Suppressor macrophage (primary cell): Measurements from ENCODE around the gene CBARP.
A peak's percentile ranks its signal among the peaks of the same experiment; 100 is the strongest.

ENCODE experiments used
- DNase-seq, 4 experiments: peaks; one replicate each; pipeline ENCODE4 v3.0.0-alpha.2; 2020 to 2022

CBARP gene

DNA sequence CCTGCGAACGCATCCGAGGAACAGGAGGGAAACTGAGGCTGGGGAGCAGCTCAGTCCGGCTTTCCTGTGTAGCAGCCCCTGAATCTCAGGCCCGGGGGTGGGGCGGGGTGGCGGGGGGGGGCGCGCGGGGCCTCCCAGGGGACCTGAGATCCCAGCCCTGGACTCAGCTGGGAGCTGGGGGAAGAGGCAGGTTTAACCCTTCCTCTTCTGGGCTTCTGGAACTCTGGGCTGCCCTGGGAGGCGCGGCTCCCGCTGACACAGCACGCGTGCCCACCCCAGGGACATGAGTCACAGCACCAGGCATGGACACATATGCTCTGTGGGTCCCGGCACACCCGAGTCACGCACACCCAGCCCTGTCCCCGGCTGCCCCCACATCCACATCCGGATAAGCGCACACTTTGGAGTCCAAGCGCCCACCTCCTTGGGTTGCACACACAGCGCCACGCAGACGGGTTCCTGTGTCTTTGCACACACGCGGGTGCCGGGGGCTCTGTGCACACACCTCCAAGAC is 27.9 kb upstream of the CBARP start:
- peak; percentile 91 to 96 (median 93) for DNase-seq

DNA sequence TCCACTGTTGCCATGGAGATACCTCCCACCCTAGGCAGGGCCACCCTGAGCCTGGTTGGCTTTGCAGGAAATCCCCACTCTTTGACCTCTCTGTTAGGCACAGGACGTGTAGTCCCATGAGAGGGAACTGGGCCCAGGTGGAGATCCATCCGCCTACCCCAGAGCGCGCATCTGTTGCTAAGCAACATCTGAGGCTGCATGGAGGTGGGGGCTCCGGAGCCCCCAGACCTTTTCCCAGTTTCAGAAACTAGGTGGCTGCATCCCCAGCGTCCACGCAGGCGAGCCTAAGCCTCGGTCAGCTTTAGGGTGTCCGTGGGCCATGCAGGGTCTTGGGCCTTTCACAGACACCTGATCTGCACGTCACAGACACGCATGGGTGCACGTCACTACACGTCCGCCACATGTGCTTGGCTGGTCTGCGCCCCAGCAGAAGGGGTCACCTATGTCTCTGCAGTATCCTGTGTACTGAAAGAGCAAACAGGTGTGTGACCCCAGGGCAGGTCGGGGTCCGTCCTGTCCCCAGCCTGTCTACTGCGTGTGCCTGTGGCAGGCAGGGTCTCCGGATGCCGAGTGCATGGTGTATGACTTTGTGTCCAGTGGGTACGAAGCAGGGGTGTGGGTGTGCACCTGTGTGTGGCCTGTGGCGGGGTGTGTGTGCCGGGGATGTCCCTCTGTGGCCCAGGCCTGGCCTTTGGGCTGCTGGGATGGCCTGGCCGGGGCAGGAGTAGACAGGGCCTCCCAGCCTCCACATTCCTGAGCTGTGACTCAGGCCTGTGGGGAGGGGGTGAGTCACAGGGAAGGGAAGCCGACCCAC is 27.2 kb upstream of the CBARP start:
- DNase-seq: peak; percentile 65 to 78 (median 70)

DNA sequence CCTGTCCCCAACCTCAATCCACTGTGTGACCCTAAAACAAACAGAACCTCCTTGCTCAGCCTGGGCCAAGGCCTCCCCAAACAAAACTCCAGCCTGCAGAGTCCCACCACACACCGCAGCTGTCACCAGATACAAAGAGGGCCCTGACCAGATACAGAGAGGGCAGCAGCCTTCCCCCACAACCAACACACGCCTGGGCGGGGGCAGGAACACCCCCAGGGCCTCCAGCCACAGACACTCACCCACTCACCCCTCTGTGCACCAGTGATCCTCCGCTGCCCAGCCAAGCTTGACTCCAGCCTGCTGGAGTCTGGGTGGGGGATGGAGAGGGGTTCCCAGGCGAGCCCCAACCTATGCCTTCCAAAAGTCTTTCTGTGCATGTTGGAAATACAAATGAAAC is 25.4 kb upstream of the CBARP start:
- DNase-seq: peak in 2 of 4 experiments; percentile 18 to 30

DNA sequence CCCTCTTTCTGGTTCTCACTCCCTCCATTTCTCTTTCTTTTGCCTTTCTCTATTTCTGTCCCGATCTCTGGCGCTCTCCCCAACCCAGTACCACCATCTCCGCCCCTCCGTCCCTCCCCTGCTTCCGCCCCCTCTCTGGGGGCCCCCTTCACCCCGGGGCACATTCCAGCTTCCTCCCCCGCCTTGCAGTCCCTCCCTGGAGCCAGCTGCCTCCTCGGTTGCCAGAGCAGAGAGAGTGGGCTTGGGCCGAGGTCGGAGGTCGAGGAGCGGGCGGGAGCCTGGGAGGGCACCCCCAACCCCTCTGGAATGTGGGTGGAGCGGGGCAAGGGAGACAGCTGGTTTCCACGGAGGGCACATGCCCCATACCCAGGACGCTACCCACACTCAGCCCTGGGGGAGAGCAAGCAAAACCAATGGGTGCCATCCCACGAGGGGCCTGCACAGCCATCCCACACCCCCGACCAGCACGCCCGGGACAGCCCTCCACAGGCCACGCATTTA is 24.9 kb upstream of the CBARP start:
- no peak for DNase-seq

DNA sequence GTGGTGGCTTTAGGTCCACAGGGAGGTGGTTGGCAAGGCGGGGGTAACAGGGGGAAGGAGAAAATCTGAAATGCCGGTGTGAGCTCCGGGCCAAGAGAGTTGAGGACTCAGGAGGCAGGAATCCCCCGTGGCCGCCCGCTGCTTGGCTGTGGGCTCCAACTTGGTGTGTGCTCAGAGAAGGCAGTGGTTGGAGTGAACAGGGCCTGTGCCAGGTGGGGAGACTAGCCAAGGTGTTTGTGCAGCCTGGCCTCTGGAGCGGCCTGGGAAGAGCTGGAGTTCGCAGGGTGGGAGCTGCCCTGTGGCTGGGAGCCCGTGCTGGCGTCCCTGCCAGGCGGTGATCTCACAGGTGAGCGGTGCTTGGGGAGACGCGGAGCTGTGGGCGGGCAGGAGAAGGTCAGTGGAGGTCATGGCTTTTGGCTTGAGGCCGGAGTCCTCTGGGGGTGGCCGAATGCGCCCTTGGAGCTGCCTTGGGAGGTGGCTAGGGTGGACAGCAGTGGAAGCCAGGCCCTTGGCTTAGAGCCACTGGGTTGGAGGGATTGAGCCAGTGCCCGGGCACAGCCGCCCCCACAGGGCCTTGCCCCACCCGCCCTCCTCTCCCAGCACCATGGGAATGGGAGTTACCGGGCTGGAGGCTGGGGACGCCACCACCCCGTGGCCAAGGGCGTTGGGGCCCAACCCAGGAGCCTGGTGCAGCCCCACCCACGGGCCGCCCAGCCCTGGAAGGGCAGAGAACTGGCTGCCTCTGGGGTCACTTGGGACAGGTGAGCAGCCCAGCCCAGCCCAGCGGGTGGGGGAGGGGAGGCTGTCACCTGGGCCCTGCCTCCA is 24.2 kb upstream of the CBARP start:
- DNase-seq: peak; percentile 49 to 64 (median 58)

DNA sequence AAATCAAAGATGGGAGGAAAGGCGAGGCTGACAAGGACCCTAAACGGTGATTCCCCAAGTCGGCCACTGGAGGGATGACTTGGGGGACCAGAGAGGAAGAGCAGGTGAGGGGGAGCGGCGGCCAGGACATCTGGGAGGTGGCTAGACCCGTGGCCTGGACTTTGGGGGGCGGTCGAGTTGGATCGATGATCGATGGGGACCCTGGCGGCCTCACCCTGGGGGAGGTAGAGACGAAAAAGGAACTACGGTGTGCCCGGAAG is 23.7 kb upstream of the CBARP start:
- peak in 1 of 4 experiments; percentile 45 for DNase-seq

DNA sequence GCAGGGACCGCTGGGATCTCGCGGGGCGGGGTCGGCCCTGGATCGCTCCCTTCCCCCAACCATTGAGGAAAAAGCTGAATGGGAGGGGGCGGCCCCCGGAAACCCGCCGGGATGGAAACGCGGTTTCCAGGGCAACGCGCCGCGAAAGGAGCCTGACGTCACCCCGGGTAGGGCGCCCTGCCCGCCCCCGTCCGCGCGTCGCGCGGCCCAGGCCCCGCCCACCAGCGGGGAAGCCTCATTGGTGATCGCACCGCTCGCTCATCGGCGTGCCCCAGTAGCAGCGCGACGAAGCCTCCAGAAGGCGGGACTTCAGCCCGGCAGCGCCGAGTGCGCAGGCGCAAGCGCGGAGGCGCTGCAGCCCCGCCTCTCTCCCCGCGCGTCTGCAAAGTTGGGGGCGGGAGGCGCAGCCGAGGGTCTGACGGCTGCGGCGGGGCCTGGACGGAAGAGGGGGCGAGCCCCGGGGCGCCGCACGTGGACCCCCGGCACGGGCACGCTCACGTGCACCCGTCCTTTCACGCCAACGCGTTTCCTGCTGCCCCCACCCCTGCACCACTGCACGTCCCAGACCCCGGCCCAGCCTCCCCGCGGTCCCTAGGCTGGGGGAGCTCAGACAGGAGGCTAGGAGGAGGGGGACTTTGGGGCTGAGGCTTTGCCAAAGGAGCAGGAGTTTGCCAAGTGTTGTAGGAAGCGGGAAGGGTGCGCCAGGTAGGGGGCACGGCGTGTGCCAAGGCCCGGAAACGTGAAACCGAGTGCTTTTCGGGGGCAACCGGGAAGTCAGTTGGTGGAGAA is 23.1 kb upstream of the CBARP start:
- DNase-seq: peak; percentile 99 to 100 (median 100)

DNA sequence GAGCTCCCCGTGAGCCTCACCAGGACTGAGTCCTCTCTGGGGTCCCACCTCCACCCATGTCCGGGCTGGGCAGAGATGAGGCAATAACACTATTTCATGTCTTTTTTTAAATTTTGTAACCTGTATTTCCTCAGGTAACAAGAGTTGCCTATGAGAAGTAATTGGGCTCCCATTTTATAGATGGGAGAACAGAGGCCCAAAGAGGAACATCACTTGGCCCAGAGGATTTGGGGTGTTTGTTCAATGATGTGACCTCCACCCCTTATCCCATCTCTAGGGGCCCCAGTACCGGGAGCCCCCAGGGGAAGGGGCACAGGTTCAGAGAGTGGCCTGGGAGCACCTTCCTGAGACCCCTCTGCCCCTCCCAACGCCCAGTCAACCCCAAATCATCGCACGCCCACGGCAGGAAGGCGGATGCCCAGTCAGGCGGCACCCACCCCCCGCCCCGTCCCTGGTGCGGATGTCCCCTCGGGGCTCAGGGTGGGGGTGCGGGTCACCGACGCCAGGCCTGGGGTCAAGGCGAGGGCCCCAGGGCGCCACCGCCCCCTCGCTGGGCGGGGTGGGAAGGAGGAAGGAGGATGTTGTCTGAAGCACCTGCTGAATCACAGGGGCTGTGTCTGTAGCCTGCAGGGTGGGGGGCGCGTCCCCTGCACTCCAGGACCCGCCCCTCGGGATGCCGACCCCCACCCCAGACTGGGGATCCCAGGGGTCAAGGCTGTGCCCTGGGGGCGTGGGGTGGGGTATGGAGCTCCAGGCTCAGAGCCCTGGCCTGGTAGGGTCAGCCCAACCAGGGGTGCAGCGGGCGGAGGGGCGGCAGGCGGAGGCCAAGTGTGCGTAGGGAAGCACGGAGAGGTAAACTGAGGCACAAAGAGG is 22.3 kb upstream of the CBARP start:
- peak; percentile 75 to 87 (median 86) for DNase-seq

DNA sequence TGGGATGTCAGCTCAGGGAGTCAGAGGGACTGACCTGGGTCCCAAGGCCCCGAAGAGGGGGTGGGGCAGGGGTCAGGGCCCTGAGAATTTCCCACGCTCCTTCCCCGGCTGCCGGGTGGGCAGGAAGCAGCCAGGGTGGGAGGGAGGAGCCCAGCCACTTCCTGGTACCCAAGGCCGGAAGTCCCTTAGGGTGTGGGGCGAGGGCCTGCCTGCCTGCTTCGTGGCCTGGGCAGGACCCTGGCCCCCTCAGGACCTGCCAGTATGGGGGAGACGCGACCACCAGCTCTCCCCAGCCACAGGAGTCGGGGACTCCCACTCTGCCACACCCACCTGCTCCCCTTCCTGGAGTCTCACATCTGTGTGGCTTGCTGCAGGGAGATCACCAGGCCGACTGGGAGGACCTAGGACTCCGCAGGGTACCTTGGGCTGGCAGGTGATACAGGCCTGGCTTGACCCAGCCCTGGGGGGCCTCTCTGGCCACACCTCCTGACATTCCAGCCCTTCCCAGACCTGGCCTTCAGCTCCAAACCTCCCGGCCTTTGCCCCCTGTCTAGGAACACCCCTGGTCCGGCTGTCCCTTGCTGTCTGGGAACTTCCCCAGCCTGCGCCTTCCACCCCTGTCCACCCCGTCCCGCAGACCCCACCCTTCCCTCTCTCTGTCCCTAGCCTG is 21.5 kb upstream of the CBARP start:
- peak; percentile 79 to 87 (median 82) for DNase-seq

DNA sequence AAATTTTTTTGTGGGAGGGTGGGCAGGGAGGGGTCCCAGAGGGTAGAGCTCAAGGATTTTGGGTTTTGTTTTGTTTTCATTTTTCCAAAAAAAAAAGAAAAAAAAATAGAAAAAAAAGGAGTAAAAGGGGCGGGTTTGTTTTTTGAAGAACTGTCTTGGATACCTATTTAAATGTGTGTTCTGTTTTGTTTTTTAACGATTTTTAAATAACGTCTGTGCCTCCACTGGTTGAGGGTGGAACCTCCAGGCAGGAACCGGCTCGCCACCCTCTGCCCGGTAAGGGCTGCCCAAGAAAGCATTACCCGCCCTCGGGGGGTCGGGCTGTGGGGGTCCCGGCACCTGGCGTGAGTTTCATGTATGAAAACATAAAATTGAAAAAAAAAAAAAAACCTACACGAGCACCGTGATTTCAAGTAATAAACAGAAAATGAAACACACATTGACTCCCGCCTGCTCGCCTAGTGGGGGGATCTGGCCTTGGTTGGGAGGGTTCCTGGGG is 21.0 kb upstream of the CBARP start:
- DNase-seq: peak in 1 of 4 experiments; percentile 35

DNA sequence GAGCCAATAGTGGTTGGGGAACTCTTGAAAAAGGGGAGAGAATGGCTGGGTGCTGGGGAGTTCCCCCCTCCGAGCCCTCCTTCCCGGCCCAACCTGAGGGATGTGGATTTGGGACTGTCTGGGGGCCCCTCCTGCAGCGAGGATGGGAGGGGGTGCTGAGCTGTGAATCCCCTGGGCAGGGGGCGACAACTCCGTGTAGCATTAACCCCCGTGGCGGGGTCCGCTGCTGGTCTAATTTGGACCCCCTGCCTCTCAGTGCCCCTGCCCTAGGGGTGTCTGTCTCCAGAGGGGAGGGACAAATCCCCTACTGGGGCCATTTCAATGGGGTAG is 20.3 kb upstream of the CBARP start:
- DNase-seq: peak in 1 of 4 experiments; percentile 15

DNA sequence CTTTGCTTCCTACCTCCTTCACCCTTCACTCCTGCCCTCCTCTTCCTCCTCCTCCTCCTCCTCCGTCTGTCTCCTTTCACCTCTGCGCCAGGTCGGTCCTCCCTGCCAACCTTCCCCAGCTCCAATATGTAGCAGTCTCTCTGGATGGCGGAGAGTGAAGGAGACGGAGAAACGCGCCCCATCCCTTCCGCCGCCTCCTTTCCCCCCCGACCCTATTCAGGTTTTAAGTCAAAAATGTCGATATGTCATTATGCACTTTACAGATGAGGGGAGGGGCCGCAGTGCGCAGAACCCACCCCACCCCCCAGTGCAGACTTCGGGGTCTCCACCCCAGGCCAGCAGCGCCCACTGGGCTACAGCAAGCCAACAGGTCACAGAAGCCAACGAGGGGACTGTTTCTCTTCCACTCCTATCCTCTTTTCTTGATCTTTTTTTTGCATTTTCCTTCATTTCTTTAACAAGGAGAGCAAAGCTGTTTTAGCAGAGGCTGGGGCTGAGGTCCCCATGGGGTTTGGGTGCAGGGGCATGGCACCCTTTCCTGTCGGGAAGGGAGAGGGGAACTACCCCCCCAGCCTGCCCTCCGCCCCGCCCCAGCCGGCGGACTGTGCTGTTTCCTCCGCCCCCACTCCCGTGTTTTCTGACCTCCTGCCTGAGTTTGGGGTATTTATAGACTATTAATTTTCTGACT is 19.8 kb upstream of the CBARP start:
- peak in 3 of 4 experiments; percentile 31 to 64 (median 51) for DNase-seq

DNA sequence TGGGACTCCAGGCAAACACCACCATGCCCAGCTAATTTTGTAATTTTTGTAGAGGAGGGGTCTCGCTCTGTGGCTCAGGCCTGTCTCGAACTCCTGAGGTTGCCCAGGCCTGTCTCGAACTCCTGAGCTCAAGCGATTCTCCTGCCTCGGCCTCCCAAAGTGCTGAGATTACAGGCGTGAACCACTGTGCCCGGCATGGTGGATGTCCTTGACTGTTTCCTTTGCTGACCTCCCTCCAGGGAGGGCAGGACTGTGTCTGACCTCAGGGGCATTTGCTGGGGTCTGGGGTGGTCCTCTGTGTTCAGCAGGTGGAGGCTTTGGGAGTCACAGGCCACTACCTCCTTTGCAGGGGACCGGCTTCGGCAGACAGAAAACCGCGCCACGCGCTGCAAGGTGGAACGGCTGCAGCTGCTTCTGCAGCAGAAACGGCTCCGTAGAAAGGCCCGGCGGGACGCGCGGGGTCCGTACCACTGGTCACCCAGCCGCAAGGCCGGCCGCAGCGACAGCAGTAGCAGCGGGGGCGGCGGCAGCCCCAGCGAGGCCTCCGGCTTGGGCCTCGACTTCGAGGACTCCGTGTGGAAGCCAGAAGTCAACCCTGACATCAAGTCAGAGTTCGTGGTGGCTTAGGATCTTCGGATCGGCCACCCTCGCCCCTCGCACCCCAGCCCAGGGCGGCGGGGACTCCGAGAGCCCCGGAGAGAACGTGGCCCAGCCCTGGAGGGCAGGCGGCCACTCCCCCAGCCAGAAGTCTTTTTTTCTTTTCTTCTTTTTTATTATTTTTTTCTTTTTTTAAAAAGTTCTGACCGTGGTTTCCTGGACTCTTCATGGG is 19.1 kb upstream of the CBARP start:
- no peak for DNase-seq

DNA sequence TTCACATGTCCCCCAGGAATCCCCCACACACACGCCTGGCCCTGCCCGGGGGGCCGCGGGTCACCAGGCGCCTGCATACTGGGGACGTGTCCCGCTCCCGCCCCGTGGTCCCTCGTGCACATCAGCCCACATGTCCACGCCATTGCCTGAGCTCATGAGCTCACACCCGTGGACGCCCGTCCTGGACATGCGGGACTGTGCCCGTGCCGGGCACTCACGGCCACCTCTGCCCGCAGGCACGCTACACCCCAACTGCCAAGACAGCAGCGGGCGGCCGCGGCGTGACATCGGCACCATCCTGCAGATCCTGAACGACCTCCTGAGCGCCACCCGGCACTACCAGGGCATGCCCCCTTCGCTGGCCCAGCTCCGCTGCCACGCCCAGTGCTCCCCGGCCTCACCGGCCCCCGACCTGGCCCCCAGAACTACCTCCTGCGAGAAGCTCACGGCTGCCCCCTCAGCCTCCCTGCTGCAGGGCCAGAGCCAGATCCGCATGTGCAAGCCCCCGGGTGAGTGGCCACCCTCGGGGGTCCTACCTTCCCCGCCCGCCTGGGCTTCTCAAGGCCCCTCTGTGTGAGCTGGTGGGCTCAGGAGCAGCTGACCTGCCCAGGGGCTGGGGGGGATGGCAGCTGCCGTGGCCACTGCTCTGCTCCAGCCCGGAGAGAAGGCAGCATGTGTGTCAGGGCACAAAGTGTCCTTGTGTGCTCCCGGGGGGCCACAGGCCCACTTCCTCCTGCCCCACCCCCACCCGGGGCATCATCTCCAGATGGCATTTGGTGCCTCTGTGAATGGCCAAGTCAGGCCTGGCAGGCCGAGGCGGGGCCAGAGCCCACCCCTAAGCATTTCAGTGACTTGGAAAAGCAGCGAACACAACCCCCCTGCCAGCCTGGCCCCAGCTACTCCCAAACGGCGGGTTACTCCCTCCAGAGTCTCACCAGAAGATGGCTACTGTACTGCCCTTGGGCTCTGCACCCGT is 17.7 kb upstream of the CBARP start:
- DNase-seq: no peak

DNA sequence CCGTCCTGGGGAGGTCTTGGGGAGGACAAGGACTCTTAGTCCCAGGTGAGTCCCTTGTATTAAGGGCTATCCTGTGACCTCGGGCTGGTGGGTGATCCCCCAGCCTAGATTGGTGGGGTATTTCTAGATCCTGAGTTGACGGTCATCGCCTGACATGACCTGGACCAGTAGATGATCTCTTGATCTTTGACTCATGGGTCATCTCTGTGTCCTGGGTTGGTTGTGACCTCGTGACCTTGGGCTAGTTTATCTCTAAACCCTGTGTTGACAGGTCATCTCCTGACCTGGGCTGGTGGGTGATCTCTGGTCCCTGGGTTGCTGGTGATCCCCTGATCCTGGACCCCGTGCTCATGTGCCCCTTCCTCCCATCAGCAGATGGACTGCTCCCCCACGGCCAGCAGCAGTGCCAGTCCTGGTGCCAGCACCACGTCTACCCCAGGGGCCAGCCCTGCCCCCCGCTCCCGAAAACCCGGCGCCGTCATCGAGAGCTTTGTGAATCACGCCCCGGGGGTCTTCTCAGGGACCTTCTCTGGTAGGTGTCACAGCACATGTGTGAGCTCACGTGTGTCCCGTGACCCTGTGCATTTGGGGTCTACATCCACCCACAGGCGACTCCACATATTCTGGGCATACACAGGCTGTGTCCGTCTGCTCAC is 16.9 kb upstream of the CBARP start:
- DNase-seq: no peak

DNA sequence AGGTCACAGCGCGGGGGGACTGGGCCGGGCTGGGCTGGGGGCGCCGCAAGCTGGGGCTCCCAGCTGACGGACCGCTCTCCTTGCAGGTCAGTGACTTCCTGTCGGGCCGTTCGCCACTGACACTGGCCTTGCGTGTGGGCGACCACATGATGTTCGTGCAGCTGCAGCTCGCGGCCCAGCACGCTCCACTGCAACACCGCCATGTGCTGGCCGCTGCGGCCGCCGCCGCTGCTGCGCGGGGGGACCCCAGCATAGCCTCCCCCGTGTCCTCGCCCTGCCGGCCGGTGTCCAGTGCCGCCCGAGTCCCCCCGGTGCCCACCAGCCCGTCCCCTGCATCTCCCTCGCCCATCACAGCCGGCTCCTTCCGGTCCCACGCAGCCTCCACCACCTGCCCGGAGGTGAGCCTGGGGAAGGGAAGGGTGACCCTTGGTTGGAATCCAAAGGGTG is 16.3 kb upstream of the CBARP start:
- DNase-seq: peak in 1 of 4 experiments; percentile 49

DNA sequence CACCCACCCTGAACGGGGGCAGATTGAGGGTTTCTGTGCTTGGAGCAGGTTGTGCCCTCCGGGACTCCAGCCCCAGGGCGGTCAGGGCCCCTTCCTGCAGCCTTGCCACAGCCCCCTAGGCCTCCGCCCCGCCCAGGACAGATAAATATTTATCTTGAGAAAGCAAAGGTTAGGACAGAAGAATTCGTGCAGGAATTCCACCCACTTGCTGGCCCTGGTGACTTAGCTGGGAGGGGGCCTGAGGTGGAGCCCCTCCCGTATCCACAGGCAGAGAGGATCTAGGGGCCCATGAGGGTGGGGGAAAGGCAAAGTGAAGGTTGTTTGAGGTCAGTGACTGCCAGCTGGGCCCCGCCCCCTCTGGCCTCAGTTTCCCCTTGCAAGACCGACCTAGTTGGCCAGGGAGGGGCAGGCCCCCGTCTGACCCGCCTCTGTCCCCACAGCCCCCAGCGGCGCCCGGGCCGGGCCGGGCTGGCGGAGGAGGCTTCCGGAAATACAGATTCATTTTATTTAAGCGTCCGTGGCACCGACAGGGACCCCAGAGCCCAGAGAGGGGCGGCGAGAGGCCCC is 15.8 kb upstream of the CBARP start:
- peak in 1 of 4 experiments; percentile 23 for DNase-seq
